IMR-90 (cell line): ENCODE results near the gene GSE1. TPM values are rescaled to one million over a fixed set of nuclear protein-coding genes. Genes with fewer than 3 reads are reported as not detected.

Source experiments
- ATAC-seq: fragments of 200-7000 bp; cut with Tn5 transposase; 2 replicates; pipeline ENCODE4 v1.9.1; 2020; ENCODE audit warnings: low read depth, mild to moderate bottlenecking, moderate library complexity
- BruUV-seq: library from RNA; stranded (reverse); fragments of 400-500 nt; replicated peaks from 2 replicates; lab custom pipeline; 2021; lab: Mats Ljungman, UMichigan
- CTCF ChIA-PET: fragments of 300-600 bp; formaldehyde crosslinking; extraction: SDS; loops from one replicate; lab custom pipeline; 2021; ENCODE audit warnings: antibody characterized with exemption; lab: Yijun Ruan, JAX
- POLR2A ChIA-PET: fragments of 300-600 bp; sonication (Branson Sonifier 250); formaldehyde crosslinking; loops from one replicate; lab custom pipeline; 2022; ENCODE audit warnings: antibody characterized with exemption; ENCODE audit not compliant: unreplicated experiment; lab: Charles Lee
- DNase-seq: peaks from one replicate; pipeline ENCODE4 v3.0.0; 2013
- H2AFZ ChIP-seq: replicated peaks from 2 replicates; pipeline ENCODE3; 2013; ENCODE audit warnings: low read length, mild to moderate bottlenecking; ENCODE audit not compliant: poor library complexity
- H2AK5ac ChIP-seq: 2 replicates; pipeline ENCODE4 v1.6.1; 2013; ENCODE audit warnings: low read depth, low read length, inconsistent platforms
- H2AK9ac ChIP-seq: replicated peaks from 2 replicates; pipeline ENCODE3; 2013; ENCODE audit warnings: mild to moderate bottlenecking, low read depth, low read length, moderate library complexity; ENCODE audit not compliant: poor library complexity
- H2BK120ac ChIP-seq: 2 replicates; pipeline ENCODE4 v1.6.1; 2013; ENCODE audit warnings: low read depth, low read length, inconsistent platforms
- H2BK15ac ChIP-seq: 3 replicates; pipeline ENCODE4 v1.6.1; 2013; ENCODE audit warnings: low read depth, low read length, inconsistent platforms
- H2BK20ac ChIP-seq: 2 replicates; pipeline ENCODE4 v1.6.1; 2013; ENCODE audit warnings: low read depth, mild to moderate bottlenecking, inconsistent platforms, low read length, moderate library complexity
- H2BK5ac ChIP-seq: 2 replicates; pipeline ENCODE4 v1.6.1; 2013; ENCODE audit warnings: mild to moderate bottlenecking, low read depth, low read length, inconsistent platforms; ENCODE audit not compliant: poor library complexity, severe bottlenecking
- H3K14ac ChIP-seq: replicated peaks from 2 replicates; pipeline ENCODE4 v1.6.1; 2013; ENCODE audit warnings: low read depth, low read length, inconsistent platforms
- H3K18ac ChIP-seq: 2 replicates; pipeline ENCODE4 v1.6.1; 2013; ENCODE audit warnings: low read depth, low read length, control low read depth
- H3K23ac ChIP-seq: 2 replicates; pipeline ENCODE4 v1.6.1; 2013; ENCODE audit warnings: low read depth, low read length, inconsistent platforms
- H3K27ac ChIP-seq: 2 replicates; pipeline ENCODE4 v1.5.1; 2013; ENCODE audit warnings: mild to moderate bottlenecking, control low read depth, low read length; ENCODE audit not compliant: insufficient read depth
- H3K27me3 ChIP-seq: 2 replicates; pipeline ENCODE4 v1.6.1; 2013; ENCODE audit warnings: low read length; ENCODE audit not compliant: control insufficient read depth, insufficient read depth
- H3K36me3 ChIP-seq: 2 replicates; pipeline ENCODE4 v1.6.1; 2013; ENCODE audit warnings: low read length, mixed read lengths; ENCODE audit not compliant: control insufficient read depth, insufficient read depth
- H3K4ac ChIP-seq: 2 replicates; pipeline ENCODE4 v1.6.1; 2013; ENCODE audit warnings: low read depth, low read length, inconsistent platforms
- H3K4me1 ChIP-seq: 2 replicates; pipeline ENCODE4 v1.6.1; 2013; ENCODE audit warnings: low read length, mixed read lengths; ENCODE audit not compliant: control insufficient read depth, insufficient read depth
- H3K4me2 ChIP-seq: 2 replicates; pipeline ENCODE4 v1.6.1; 2013; ENCODE audit warnings: low read depth, mild to moderate bottlenecking, control low read depth, low read length, moderate library complexity
- H3K4me3 ChIP-seq: 2 replicates; pipeline ENCODE4 v1.5.1; 2013; ENCODE audit warnings: low read depth, mild to moderate bottlenecking, control low read depth, low read length, moderate library complexity; ENCODE audit not compliant: insufficient read depth
- H3K56ac ChIP-seq: 2 replicates; pipeline ENCODE4 v1.6.1; 2013; ENCODE audit warnings: low read length, inconsistent platforms; ENCODE audit not compliant: insufficient read depth; ENCODE audit errors: extremely low read depth
- H3K79me1 ChIP-seq, 2 experiments: 2 replicates each; pipeline ENCODE4 v1.6.1; 2013; ENCODE audit warnings: low read length in 2 of 2, inconsistent platforms in 1 of 2, low read depth in 1 of 2
- H3K9ac ChIP-seq: 2 replicates; pipeline ENCODE4 v1.6.1; 2013; ENCODE audit warnings: low read depth, low read length, control low read depth
- H3K9me1 ChIP-seq: 2 replicates; pipeline ENCODE4 v1.6.1; 2013; ENCODE audit warnings: low read length, inconsistent platforms; ENCODE audit not compliant: insufficient read depth
- H3K9me3 ChIP-seq: 2 replicates; pipeline ENCODE4 v1.6.1; 2013; ENCODE audit warnings: low read length; ENCODE audit not compliant: control insufficient read depth, insufficient read depth
- H4K20me1 ChIP-seq: 2 replicates; pipeline ENCODE4 v1.6.1; 2013; ENCODE audit warnings: low read length, inconsistent platforms; ENCODE audit not compliant: insufficient read depth
- H4K5ac ChIP-seq: 2 replicates; pipeline ENCODE4 v1.6.1; 2013; ENCODE audit warnings: mild to moderate bottlenecking, low read depth, low read length, control low read depth
- H4K8ac ChIP-seq, 2 experiments: 2 replicates each; pipeline ENCODE4 v1.6.1; 2013; ENCODE audit warnings: low read depth in 2 of 2, low read length in 2 of 2, control low read depth in 1 of 2, inconsistent platforms in 1 of 2
- H4K91ac ChIP-seq: 2 replicates; pipeline ENCODE4 v1.6.1; 2013; ENCODE audit warnings: low read depth, low read length, inconsistent platforms; ENCODE audit not compliant: insufficient read depth
- BHLHE40 ChIP-seq: fragments of 150-350 bp; IDR thresholded peaks from 2 replicates; pipeline ENCODE4 v1.6.1; 2016; ENCODE audit warnings: mild to moderate bottlenecking, low read depth, low read length
- CEBPB ChIP-seq: IDR thresholded peaks from 2 replicates; pipeline ENCODE4 v1.6.1; 2012; ENCODE audit warnings: low read depth, low read length, improper control_type of control experiment
- CHD1 ChIP-seq: IDR thresholded peaks from 2 replicates; pipeline ENCODE4 v1.6.1; 2012; ENCODE audit warnings: low read depth, low read length, improper control_type of control experiment
- CTCF ChIP-seq: conservative IDR thresholded peaks from 2 replicates; pipeline ENCODE4 v1.5.1; 2012; ENCODE audit warnings: mild to moderate bottlenecking, low read depth, low read length, improper control_type of control experiment
- ELK1 ChIP-seq: fragments of 150-350 bp; IDR thresholded peaks from 2 replicates; pipeline ENCODE4 v1.6.1; 2016; ENCODE audit warnings: low read depth, mild to moderate bottlenecking, low read length, moderate library complexity, borderline replicate concordance
- FOS ChIP-seq: fragments of 150-350 bp; IDR thresholded peaks from 2 replicates; pipeline ENCODE4 v1.6.1; 2016; ENCODE audit warnings: low read depth, low read length
- MAFK ChIP-seq: IDR thresholded peaks from 2 replicates; pipeline ENCODE4 v1.6.1; 2012; ENCODE audit warnings: low read depth, low read length, improper control_type of control experiment
- MAZ ChIP-seq: IDR thresholded peaks from 2 replicates; pipeline ENCODE4 v1.6.1; 2012; ENCODE audit warnings: low read depth, mild to moderate bottlenecking, low read length, improper control_type of control experiment, moderate library complexity, borderline replicate concordance
- MXI1 ChIP-seq: IDR thresholded peaks from 2 replicates; pipeline ENCODE4 v1.6.1; 2012; ENCODE audit warnings: low read depth, mild to moderate bottlenecking, low read length, moderate library complexity, borderline replicate concordance
- NFE2L2 ChIP-seq: fragments of 150-350 bp; IDR thresholded peaks from 2 replicates; pipeline ENCODE4 v1.6.1; 2016; ENCODE audit warnings: low read depth, mild to moderate bottlenecking, low read length
- POLR2A ChIP-seq: IDR thresholded peaks from 2 replicates; pipeline ENCODE4 v1.6.1; 2012; ENCODE audit warnings: mild to moderate bottlenecking, low read depth, low read length
- RAD21 ChIP-seq: IDR thresholded peaks from 2 replicates; pipeline ENCODE4 v1.6.1; 2012; ENCODE audit warnings: low read length, improper control_type of control experiment
- RCOR1 ChIP-seq: IDR thresholded peaks from 2 replicates; pipeline ENCODE4 v1.6.1; 2012; ENCODE audit warnings: mild to moderate bottlenecking, low read length, improper control_type of control experiment; ENCODE audit not compliant: insufficient replicate concordance
- RFX5 ChIP-seq: IDR thresholded peaks from 2 replicates; pipeline ENCODE4 v1.8.0; 2012; ENCODE audit warnings: low read depth, mild to moderate bottlenecking, low read length, moderate library complexity
- SMC3 ChIP-seq: fragments of 150-350 bp; IDR thresholded peaks from 2 replicates; pipeline ENCODE4 v1.6.1; 2016; ENCODE audit warnings: low read depth, mild to moderate bottlenecking, antibody characterized with exemption, low read length, moderate library complexity
- USF2 ChIP-seq: fragments of 150-350 bp; IDR thresholded peaks from 2 replicates; pipeline ENCODE4 v1.6.1; 2017; ENCODE audit warnings: mild to moderate bottlenecking, antibody characterized with exemption, low read length, low read depth
- WGBS, 2 experiments: methylation state at CpG; one replicate each; pipeline versions ENCODE4 v1.1.5 to v1.1.7; 2013; ENCODE audit warnings: missing lambda C conversion rate in 2 of 2; ENCODE audit not compliant: insufficient read length in 1 of 2; ENCODE audit errors: extremely low coverage in 2 of 2; 5-methylcytosine and 5-hydroxymethylcytosine counted together
- dilution Hi-C: fragments of 300-500 bp; cut with HindIII; formaldehyde crosslinking; loops from one replicate; pipeline ENCODE4 v1.14.3; 2018; ENCODE audit warnings: low sequenced_read_pairs; ENCODE audit not compliant: unreplicated experiment
- in situ Hi-C: fragments of 300-500 bp; cut with MboI; formaldehyde crosslinking; loops from 3 replicates; pipeline ENCODE4 v1.14.3; 2019; ENCODE audit warnings: low sequenced_read_pairs, inconsistent platforms, mixed read lengths
- intact Hi-C: fragments of 100-400 bp; cut with micrococcal nuclease; formaldehyde crosslinking; loops from 2 replicates; pipeline ENCODE4 v1.10.0; 2022
- polyA plus RNA-seq, 3 experiments: library from polyadenylated mRNA; depleted of rRNA; stranded (reverse); fragments of >200 nt; gene quantifications; 2 replicates each; pipeline ENCODE4 v1.2.3, GENCODE V29; 2012; ENCODE audit warnings: low replicate concordance in 1 of 3
- total RNA-seq: library from RNA; depleted of rRNA; stranded (reverse); fragments of >200 nt; gene quantifications from 2 replicates; pipeline ENCODE4 v1.2.3, GENCODE V29; 2012

The GSE1 gene
- total and polyA plus RNA-seq, 2 of the 4 experiments (the other 2 are of a cell fraction) = 14.9 to 25.5 TPM

GRCh38 chr16:85667261-85667660, 54.1 kb downstream of the GSE1 start:
- CTCF ChIA-PET = no interaction called here

More at GRCh38 chr16:85667261-85667660, 54.1 kb downstream of the GSE1 start:
- Histone ChIP-seq H3K18ac (no peak overlapping the region), H2BK5ac (no peak overlapping the region), H4K8ac (no peak overlapping the region), H3K9ac (no peak overlapping the region), H3K27me3 (no peaks in the 10 kb centered on the region), H3K4me2 (no peak overlapping the region), H3K36me3 (peaks cover 74% of the 10 kb centered on the region), H3K9me3 (no peaks in the 10 kb centered on the region), H2BK20ac (no peak overlapping the region), H3K4ac (no peak overlapping the region), H2BK120ac (no peak overlapping the region), H3K4me3 (no peak overlapping the region), H3K79me1 (peaks cover 0 to 6% of the 10 kb centered on the region in 2 experiments; a peak in 1 of 4 replicates), H2AK5ac (no peak overlapping the region), H3K9me1 (peaks cover 3% of the 10 kb centered on the region; the same call in 1 of the 2 replicates), H4K20me1 (no peaks in the 10 kb centered on the region; the same call in 1 of the 2 replicates), H3K56ac (no peak overlapping the region), H2AK9ac (no peak overlapping the region), H2AFZ (no peak overlapping the region), H3K27ac (no peak overlapping the region), H2BK15ac (no peak overlapping the region), H3K4me1 (no peaks in the 10 kb centered on the region), H4K91ac (no peak overlapping the region), H4K5ac (no peak overlapping the region), H3K14ac (no peak overlapping the region), H3K23ac (no peak overlapping the region)
- BruUV-seq = no TSS peak
- TF ChIP-seq USF2 (no peak), NFE2L2 (no peak), CHD1 (no peak), MXI1 (no peak), CTCF (no peak), BHLHE40 (no peak), FOS (no peak), MAFK (no peak), RFX5 (no peak), RCOR1 (no peak), CEBPB (no peak), POLR2A (no peak), RAD21 (no peak), MAZ (no peak), SMC3 (no peak), ELK1 (no peak)
- intact Hi-C loops (no loop called here), in situ Hi-C loops (no loop called here), dilution Hi-C loops (no loop called here)
- WGBS, 2 experiments = 95% methylated on average over 6 of the region's 9 CpGs; no CpG with 5 or more reads in 1 of the 2 experiments
- DNase-seq (no peak), ATAC-seq (no peak)
- POLR2A ChIA-PET = no interaction called here
